NCI-H1694 (cell line): ENCODE measurements around the gene CLIC5.
"Not testable (repeated sequence)": the region's sequence is repeated elsewhere in the genome, so short reads cannot be mapped to it uniquely, and the experiment has no call there.

Experiments used
- DNase-seq: peaks from one replicate; lab custom pipeline; 2025; lab: John Stamatoyannopoulos, UW

The CLIC5 gene

DNA sequence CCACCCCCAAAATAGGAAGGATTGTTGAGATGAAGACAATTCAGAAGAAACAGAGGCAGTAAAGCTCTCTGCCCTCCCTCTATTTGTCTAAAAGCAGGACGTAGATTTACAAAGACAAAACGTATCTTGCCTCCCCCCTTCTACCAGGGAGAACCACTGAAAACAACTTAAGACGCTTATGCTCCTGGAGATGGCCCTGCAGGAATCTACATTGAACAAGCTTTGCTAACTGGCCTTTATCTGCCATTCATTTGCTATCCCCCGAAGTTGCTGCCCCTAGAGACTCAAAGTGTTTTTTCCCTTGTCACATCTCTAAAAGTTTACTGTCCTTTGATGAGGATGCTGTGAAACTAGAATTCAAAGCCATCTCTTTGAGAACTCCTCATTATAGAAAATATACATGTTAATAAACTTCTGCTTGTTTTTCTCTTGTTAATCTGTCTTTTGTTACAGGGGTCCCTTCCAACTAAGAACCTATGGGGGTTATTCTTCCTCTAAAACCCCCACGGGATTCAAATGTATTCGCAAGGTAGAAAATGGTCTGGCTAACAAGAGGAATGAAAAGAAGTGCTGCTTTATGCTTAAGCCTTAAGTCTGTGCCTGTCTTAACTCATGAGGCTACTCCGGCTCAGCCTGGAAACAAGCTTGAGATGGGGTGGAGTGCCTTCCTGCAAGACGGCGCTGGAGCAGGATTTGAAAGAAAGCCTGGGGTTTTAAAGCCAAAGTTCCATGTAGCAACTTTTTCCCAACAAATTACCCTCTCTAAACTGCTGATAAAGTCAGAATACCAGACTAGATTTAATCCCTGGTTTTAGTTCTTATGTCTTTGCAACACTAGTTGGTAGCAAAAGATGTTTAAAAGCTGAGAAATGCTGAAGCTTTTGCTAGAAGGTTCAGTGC, 88.0 kb downstream of the CLIC5 start:
- no peak for DNase-seq

DNA sequence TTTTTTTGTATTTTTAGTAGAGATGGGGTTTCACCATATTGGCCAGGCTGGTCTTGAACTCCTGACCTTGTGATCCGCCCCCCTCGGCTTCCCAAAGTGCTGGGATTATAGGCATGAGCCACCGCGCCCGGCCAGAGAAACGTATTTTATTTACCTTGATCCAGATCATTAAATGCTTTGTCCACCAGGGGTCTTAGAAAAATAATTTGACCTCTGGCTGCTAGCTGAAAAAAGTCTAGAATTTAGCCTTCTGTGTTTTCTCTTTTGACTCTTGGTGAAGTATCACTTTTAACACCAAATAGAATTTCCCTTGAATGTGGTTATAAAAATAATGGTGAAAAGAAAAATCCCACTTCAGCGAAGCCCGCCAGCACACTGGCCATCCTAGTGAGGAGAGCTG, 89.2 kb downstream of the CLIC5 start:
- DNase-seq: not testable (repeated sequence)

DNA sequence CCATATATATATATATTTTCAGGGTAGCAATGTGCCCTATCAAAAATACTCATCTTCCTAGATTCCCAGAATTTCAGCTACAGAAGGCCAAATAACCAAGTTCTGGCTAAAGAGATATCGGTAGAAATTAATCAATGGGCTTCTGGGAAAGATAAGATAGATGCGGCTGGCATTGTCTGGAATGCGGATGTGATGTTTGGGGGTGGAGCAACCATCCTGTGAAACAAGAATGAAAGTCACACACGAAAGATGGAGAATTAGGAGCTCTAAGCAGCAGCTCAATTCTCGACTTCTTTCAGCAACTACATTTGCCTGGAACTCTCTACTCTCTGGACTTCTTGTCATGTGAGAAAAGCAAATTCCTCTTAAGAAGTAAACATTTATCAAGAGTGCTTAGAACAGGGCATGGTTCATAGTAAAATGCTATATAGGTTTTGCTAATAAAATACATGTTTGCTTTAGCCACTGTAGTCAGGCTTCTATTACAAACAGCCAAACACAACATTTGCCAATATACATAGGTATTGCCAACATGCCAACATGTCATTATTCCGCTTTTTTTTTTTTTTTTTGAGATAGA, 90.8 kb downstream of the CLIC5 start:
- DNase-seq: no peak

DNA sequence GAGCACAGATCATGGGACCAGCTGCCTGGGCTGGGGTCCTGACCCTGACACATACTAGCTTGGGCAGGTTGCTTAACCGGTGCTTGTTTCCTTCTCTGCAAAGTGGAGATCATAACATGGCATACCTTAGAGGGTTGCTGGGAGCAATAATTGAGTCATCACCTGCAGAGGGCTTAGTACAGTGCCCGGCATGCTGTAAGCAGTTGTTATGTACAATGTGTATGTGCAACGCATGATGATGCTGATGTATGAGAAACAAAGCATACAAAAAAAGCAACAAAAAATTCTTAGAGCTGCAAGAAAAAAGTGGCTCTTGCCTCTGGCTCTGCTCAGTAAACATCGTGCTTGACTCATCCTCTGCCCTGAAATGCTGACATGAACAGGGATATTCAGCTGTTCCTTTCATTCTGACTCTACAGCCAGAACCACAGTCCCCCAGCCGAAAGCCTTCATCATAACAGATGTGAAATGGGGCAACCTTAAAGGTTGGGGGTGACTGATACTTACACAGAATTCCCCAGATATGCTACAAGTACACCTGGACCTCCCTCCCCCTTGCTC, 91.7 kb downstream of the CLIC5 start:
- no peak for DNase-seq

DNA sequence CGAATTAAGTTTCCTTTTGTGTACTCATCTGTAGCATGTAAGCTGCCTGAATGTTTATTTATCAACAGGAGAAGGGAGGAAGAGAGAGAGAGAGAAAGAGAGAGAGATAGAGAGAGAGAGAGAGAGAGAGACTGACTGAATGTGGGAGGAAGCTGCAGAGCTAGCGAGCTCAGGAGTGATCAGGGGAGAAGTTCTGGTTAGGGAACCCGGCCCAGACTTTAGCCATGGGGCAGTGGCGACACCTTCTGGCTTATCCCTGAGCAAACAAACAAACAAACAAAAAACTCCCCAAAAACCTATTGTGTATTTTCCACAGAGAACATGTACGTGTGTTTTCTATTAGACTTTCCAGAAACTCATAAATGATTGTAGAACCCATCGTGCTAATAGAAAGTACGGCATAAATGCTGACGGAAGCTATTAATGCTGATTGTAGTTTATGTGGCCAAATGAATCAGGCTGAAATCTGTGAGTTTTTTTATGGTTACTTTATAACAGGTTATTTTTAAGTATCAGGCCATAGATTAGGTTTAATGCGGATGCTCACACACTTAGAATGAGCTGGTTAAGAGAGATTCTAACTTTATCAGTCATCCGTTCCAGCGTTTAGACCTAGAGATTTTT, 92.8 kb downstream of the CLIC5 start:
- no peak for DNase-seq

DNA sequence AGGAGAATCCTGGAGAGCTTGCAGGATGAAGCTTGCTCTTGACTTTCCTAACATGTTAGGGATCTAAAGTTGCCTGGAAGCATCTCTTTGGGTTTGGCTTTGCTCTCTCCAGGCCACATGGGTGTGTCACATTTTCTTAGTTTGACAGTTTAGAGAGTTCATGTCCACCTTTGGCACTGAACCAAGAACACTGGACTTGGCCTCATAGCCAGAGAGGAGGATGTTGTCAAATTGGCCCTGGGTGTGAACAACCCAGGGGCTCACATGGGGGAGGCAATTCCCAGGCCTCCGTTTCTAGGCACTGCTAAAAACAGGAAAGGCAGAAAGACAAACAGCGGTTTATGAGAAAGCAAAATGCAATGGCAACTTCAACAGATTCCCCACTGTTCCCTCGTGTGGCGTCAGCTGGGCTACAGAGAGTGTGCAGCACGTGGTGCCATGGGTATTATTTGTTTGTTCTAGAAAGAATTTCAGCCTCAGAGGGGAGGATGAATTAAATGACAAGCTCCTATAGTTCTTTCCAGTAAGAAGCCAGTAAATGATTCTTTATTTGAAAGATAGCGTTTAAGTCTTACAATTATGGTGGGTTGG, 93.9 kb downstream of the CLIC5 start:
- DNase-seq: no peak

DNA sequence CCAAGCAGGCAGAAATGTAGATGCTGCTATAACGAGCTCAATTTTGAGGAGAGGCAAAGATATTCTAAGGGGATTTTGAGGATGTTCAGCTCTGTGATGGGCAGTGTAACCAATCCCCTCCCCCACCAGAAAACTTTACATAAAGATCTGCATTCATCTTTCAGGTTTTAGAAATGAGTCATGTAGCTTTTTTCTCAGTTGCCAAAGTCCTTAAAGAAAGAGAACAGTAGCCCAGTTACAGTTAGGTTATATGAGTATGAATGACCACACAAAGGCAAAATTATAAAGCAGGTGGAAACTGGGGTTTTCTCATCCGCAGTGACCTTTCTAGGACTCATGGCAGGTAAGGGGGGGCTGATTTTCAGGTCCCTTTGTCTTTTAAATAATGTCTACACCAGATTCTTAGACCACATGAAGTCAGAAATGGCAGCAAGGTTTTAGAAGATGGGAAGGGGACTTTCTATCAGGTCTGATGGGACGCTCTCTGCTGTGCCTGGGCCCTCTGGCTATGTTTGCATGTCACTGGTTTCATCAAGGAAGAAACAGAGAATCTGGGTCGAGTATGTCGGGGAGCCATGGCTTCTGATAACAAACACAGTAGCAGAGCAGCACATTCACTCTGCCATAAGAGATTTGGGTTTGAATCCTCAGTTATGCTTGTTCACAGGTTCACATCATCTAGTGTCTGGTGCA, 94.7 kb downstream of the CLIC5 start:
- DNase-seq: no peak

DNA sequence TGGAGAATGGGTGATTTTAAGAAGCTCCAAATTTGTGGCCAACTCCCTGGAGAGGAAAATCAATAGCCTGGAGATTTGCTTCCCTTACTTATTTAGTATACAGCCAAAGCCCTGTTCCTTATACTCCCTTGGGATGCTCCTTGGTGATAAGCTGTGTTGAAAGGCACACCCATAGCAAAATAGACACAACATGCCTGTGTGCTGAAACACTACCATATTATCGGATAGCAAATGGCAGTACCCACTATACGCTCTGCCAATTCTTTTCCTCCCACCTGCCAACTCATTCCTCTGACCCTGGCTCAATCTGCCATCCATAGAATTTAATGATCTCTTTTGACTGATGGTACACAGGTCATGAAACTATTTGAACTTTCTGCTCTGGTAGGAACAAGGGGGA, 98.2 kb downstream of the CLIC5 start:
- DNase-seq: no peak

DNA sequence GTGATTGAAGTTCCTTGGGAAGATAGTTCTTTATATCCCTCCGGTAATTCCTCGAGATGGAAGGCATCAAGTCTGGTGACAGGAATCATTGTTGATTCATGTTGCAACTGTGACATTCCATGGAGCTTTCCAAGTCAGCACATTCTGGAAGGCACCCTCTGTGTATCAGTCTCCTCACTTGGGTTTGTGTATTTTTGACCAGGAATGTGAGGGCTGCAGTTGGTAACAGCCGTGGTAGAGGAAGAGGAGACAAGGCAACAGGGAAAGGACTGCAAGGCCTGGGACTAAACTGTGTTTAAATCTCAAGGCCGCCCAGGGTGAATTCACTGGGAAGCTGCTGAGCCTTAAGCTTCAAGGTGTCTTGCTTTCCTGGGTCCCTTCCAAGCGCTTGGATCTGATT, 99.0 kb downstream of the CLIC5 start:
- DNase-seq: no peak

DNA sequence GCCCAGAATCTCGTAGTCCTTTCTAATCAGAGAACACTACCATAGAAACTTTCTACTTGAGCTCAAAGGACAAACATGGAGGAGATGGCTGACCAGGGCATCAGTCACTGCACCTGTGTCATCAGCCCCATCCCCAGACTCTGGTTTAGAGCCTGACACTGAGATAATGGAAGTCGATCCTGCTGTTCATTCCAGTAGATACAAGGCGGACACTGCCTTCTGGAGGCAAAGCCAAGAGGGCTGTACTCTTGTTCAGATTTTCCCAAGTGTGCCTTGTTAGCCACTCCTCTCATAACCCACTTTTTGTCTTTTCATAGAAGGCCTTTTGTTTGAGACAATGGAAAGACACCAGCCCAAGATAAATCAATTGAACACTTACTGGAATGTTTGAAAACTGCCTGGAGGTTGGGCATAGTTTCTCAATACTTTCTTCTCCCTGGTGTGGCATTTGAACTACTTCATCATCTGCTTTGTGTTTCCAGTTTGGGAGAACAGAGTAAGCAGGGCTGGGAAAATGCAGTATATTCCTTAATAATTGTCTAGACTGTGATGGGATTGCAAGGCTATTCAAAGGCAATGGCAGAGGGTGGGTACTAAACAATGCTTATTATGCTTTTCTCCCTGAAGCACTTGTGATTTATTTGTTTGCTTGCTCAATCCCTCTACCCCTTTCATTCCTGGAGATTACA, 99.7 kb downstream of the CLIC5 start:
- DNase-seq: no peak

DNA sequence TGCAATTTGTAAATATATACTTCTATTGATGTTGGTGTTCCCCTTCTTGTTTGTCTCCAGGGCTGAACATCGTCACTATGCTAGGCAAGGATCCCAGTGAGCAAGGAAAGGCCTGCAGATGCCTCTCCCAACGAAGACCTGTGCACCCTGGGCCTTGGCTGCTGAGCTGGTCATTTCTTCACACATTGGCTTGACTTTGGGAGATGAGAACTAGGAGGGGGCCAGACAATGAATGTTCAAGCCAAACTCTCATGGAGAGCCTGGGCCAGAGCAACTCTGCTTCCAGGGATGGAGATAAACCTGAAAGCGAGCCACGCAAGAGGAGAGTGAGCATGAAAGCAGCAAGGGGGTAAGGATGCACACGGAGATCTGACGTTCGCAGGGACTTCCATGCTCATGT, 104.0 kb downstream of the CLIC5 start:
- DNase-seq: no peak

DNA sequence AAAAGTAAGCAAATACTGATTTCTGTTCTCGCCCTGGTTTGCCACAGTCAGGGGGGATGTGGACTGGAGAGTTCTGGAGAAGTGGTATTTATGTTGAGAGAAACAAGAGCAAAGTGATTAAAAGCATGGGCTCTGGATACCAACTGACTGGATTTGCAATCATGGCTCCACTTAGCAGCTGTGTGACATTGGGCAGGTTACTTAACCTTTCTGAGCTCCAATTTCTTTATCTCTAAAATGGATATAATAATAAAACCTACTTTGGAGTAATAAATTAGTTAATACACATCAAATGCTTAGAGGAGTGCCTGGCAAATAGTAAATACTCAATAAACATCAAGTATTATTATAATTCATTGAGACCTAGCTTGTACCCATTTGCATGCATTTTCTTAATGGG, 111.7 kb downstream of the CLIC5 start:
- DNase-seq: no peak

DNA sequence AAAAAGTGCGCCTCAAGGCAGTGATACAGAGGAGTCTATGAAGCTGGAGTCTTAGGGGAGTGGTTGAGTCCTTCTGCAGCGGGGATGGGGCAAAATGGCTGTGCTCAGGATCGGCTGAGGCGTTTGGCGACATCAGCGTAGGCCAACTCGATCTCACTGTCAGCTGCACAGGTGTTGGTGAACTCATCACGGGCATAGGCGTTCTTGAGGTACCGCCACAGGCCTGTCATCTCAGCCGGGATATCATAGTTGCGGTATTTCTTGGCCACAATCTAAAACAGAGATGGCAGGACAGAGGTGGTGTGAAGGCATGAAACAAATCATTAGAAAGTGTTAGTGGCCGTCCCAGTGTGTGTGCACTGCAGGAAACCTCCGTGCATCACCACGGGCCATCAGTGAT, 112.7 kb downstream of the CLIC5 start:
- DNase-seq: no peak

DNA sequence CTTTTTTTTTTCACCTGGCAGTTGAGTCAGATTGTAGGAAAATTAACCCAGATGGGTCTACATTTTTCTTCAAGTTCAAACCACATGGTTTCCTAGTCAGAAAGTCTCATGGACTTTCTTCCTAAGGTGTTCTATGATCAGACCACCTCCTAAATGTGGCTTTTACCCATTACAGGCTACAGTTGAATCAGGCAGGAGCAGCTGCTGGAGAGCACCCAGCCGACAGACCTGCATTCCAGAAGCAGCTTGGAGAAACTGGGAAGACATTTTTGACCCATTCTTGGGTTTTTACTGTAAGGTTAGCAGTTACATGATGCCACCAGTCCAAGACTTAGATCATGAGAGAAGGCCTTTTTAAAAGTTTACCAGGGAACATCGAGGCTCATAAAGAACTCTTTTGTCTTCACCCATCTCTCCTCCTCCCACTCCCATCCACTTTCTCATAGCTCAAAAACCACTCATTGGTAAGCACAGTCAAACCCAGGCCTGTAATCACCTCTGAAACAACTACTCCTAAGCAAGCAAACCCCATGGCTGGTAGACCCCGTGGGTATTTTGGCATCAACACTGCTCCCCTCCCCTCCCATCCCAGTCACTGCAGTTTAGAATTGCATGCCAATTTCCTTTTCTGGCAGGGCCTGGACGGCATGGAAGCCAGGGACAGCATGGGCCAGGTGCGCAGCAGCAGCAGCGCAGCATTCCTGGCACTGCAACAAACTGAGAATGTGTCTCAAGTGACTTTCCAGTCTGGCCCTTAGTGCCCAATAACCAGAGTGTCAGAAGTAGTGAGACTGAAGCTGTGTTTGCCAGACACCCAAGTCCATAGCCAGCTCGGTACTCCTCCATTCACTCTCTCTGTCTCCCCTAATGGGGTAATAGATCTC, 113.7 kb downstream of the CLIC5 start:
- DNase-seq: no peak

DNA sequence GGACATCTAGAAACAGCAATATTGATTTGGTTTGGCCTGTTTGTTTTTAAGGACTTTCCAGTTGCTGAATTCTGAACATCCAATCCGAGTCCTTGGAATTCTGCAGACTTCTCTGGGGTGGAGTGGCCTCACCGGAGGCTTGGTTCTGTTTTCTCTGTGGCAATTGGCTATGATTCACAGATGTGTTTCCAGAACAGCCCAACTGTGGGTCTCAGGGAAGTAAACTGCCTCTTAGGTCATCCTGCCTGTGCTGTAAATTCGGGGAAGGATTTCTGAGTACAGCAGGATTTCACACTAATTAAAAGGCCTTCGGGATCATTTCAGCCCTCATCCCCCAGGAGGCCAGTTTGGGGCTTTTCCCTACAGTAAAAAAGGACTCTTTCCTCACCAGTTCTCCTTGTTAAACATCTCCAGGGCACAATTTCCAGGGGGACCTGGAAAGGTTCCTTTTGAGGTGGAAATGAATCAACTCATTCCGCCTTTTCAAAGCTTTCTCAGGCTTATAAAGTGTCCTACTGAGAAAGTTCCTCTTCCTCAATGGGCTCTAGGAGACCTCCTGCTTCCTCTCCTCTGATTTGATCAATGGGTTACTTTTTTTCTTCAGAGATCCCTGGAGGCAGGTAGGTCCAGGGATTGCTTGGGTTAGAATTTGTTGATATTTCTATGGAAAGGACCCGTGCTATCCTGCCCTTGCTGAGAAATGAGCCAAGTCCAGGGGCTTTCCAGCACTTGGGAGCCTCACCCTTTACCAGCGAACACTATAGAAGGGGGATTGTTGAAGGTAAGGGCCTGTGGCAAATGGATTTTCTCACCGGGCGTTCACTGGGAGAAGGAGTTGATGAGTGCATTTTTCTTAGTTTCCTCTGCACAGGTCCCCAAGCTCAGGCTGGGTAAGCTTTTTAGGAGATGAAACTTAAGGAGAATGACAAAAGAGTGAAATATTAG, 114.6 kb downstream of the CLIC5 start:
- DNase-seq: no peak

DNA sequence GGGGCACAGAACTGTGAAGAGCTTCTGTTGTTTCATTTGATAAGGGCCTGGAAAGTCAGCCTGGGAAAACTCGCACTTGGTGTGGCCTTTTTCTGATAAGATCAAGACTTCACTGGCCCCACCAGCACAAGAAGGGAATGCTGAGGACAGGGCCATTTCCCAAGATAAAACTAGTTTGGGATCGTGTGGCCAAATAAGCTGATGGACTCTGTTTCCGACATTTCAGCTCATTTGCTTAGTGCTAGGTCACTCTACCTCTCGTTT, 116.0 kb downstream of the CLIC5 start:
- DNase-seq: no peak

DNA sequence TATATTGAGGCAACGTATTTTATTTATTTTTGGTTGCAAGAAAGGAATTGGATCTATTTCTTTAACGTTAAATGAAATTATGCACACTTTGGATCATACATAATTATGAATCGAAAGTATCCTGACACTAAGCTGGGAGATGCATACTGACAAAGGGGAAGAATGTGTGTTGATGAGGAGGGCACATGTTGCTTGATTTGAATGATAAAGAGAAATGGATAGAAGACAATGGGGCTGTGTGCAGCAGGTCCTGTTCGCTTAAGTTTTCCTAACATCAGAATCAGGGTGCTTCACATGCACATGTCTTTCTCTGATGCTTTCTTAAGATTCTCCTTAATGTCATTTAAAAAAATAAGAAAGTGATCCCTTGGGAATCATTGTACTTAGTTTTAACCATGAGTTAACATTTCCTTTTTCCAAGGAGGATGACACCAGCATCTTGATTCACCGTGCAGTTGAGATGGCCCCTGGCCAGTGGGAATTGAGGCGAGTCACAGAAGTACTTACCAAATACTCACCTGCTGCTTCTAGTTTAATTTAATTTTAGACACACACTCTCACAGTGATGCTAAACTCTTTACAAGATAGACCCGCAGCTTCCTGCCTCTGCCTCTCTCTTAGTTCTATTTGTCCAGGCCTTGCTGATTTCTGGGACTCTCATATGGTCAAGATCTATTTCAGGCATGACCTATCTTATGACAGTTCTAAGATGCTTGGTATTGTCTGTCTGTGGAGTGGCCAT, 116.5 kb downstream of the CLIC5 start:
- DNase-seq: no peak

DNA sequence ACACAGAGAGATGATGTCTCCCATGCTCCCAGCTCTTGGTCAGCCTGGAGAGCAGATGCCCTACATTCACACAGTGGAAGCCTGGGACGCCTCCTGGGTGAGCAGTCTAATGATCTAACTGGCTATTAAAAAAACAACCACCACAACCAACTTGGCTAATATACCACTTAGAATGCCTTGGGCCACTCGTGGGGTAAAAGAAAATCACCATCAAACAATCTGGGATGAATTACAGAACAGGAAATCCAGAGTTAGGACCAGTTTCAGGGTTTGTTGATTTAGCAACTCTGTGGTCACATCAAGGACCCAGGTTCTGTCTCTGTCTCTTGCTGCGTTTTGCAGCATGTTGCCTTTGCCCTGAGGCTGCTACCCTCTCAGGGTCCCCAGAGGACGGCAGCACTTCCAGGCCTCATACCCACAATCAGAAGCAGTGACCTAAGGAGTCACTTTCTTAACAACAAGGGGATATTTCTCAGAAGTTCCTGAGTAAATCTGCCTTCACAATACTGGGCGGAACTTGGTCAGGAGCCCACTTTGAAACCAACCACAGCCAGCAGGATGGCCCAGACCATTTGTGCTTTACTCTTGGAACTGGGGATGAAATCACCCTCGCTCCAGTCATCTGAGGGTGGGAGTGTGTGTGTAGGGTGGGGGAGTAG, 118.7 kb downstream of the CLIC5 start:
- DNase-seq: no peak
